ENCODE data around the gene KRT84.

DNA sequence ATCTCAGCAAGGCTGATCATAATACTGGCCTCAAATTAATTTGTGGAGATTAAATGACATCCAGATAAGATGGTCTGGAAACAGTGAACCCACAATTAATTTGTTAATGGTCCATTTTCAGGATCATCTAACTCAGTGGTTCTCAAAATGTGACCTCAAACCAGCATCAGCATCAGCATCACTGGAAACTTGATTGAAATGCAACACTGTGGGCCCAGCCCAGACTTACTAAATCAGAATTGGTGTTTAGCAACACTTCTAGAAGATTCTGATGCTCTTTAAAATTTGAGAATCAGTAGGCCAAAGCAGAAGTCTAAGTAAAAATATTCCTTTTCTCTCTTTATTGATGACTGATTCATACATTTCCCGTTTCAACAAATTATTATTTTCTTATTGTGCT lies 31.3 kb upstream of the KRT84 start:
- TF ChIP-seq, protein P1, sequence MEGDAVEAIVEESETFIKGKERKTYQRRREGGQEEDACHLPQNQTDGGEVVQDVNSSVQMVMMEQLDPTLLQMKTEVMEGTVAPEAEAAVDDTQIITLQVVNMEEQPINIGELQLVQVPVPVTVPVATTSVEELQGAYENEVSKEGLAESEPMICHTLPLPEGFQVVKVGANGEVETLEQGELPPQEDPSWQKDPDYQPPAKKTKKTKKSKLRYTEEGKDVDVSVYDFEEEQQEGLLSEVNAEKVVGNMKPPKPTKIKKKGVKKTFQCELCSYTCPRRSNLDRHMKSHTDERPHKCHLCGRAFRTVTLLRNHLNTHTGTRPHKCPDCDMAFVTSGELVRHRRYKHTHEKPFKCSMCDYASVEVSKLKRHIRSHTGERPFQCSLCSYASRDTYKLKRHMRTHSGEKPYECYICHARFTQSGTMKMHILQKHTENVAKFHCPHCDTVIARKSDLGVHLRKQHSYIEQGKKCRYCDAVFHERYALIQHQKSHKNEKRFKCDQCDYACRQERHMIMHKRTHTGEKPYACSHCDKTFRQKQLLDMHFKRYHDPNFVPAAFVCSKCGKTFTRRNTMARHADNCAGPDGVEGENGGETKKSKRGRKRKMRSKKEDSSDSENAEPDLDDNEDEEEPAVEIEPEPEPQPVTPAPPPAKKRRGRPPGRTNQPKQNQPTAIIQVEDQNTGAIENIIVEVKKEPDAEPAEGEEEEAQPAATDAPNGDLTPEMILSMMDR (IDR thresholded peaks at IDR 0.05): no peak
- TF ChIP-seq POLR2A (IDR thresholded peaks at IDR 0.05): no peak

Data from breast epithelium (tissue), 3 donors.